Retina (tissue), 1 donor: ENCODE measurements around the gene RASSF9.

Experiments used
- DNase-seq: peaks from one replicate; pipeline ENCODE4 v3.0.0-alpha.2; 2016

Gene RASSF9

GRCh38 chr12:85836197-85837090, at the start of gene RASSF9:
TSS of gene RASSF9 (minus strand) at chr12:85836409. CDS start at chr12:85836201, 208 bp downstream.
- peak; percentile 50 for DNase-seq

DNA sequence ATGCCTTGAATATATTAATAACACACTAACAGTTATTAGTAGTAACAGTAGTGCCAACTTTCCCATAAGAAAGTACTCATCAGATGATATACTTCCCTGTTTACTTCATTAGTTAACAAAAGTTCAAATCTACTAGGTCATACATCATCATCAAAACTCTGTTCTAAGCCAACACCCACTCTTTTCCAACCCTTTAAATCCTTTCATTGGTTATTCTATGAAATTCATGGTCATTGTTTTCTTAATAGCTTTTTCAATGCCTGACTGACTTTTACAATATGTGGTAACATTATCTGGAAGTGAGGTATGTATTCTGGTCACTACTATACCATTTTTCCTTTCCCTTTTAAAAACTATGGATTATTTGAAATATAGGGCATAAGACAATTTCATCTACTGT, 47.6 kb upstream of the RASSF9 start:
- no peak for DNase-seq

- no peak for DNase-seq
Measured at GRCh38 chr12:85877459-85877858, 41.2 kb upstream of the RASSF9 start.

DNA sequence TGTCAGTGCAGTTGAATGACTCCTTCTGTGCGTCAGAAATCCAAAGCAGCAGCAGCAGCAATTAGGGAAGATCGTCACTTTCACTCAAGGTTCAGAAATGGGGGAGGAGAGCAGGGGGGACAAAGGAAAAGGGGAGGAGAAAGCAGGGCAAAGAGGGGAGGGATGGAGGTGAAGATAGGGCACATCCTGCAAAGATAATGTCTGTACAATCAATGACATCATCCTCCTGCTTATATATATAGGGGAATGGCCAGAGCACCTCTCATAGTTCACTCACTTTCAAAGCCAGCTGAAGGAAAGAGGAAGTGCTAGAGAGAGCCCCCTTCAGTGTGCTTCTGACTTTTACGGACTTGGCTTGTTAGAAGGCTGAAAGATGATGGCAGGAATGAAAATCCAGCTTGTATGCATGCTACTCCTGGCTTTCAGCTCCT, 37.8 kb upstream of the RASSF9 start, which contains the start of gene NTS:
Gene NTS, plus strand, starts transcription at position 265 of the 431 bp plus-strand sequence. Its CDS starts 109 bp downstream, at position 374.
- peak; percentile 40 for DNase-seq

- peak; percentile 4 for DNase-seq
Measured at GRCh38 chr12:85872497-85873091, 36.4 kb upstream of the RASSF9 start.

DNA sequence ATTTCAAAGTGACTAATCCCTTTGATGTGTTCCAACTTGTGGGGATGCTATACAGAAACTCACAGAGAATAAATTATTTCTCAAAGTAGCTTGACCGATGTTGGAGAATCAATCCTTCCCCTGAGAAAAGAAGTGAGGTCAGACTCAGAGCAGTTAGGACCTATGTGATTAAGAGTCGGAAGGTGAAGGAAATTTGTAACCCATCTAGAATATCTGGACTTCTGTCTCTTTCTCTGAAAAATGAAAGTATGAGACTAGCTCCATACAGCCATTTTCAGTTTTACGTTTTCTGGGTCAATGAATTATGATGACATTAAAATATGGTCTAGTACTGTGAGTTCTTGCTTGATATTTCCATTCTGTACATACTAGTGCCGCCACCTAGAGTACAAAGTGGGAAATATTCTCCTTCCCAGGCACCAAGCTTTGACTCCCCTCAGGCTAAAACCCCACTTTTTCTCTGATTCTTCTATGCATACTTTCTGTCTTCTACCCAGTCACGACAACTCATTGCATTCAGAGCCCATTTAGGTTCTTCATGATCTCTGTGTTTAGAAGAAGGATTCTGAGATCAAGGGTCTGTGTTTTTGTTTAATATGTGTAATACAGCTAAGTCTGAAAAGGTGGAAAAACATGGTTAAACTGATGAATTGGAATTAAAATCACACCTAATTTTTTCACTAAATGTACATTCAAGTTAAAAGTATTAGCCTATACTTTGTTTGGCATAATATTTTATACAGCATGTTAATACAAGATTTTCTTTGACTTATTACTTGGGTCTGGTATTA, 31.0 kb upstream of the RASSF9 start:
- peak; percentile 56 for DNase-seq

DNA sequence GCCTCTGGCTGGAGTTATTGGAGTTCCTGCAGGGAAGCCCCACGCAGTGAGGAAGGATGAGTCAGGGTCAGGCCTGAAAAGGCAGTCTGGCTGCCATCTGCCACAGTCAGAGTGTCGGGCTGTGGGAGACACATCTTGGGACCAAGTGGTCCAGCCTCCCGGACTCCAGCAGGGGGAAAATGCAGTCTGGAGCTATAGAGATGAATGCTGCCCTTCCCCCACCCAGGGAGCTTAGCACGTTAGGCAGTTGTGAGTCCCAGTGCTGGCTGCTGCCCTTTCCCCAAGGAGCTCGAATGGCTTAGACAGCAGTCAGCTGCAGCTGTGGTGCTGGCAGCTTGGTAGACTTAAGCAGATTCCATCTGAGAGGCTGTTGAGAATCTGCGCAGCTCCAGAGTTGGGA, 29.7 kb upstream of the RASSF9 start:
- peak; percentile 40 for DNase-seq

GRCh38 chr12:85856966-85857365, 20.8 kb upstream of the RASSF9 start:
- DNase-seq = no peak

GRCh38 chr12:85855305-85855704, 19.1 kb upstream of the RASSF9 start:
- DNase-seq = no peak

DNA sequence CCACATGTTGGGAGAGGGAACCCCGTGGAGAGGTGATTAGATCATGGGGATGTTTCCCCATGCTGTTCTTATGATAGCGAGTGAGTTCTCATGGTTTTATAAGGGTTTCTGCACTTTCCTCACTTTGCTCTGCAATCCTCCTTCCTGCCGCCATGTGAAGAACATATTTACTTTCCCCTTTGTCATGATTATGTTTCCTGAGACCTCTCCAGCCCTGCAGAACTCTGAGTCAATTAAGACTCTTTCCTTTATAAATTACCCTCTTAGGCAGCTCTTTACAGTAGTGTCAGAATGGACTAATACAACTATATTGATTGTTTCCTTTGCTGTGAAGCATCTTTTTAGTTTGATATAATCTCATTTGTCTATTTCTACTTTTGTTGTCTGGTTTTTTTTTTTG, 13.1 kb upstream of the RASSF9 start:
- DNase-seq = no peak

- DNase-seq = no peak
Measured at GRCh38 chr12:85843606-85844310, 7.5 kb upstream of the RASSF9 start.

DNA sequence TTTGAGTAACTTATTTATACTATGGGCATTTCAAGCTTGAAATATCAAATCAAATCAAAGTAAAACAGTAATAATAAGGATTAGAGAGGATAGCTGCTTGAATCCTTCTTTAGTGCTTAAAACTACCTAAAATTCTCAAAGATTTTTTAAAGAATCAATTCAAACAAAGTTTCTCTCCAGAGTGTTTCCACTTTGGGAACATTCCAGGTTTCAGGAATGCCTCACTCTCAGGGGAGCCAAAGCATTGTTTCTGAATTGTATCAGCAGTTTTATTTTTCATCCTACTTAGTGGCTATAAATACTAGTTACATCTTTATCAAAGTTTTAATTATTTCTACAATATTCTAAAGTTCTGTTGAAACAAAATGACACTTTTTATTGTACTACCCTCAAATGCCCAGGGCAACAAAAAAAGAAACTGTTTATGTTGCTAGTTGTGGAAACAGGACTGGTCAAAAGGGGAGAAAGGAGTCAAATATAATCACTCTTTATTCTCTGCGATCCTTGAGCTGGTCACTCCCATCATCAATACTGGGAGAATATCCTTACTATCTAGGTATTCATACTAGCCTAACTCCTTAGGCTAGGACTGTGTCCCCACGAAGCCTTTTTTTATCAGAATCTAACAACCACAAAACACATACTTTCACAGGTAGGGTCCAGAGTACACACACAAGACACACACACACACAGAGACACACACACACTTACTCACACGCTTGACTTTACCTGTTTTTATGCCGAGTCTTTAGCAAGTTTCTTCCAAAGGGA, 598 bp downstream of the RASSF9 start:
- peak; percentile 27 for DNase-seq

GRCh38 chr12:85834378-85834777, 1.8 kb downstream of the RASSF9 start:
- DNase-seq = no peak

GRCh38 chr12:85833579-85833978, 2.6 kb downstream of the RASSF9 start:
- DNase-seq = no peak

DNA sequence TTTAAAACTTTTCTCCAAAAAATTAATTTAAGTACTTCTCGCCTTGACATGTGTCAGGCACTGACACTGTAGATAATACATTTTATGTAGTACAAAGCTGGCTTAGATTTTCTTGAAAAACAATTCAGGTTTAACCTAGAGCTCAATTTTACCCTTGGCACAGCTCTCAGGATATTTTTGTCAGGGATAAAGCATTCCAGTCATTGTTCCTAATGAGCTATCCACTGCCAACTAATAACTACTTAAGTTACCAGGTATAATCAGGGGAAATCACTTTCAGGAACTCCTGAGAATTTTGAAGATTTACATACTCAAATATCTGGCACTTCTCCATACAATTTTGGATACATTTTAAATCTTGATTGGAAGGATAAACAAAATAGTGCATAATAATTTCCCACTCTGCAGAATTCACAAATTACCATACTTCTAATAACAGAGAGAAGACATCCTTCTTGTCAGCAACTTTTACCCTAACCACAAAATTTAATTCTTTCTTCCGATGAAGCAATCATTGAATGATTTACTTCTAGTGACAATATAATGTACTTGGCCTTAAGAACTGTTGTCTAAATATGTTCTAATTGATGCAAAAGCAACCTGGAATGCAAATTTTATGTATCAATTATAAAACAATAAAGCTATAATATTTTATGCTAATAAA, 4.8 kb downstream of the RASSF9 start:
- DNase-seq = no peak

DNA sequence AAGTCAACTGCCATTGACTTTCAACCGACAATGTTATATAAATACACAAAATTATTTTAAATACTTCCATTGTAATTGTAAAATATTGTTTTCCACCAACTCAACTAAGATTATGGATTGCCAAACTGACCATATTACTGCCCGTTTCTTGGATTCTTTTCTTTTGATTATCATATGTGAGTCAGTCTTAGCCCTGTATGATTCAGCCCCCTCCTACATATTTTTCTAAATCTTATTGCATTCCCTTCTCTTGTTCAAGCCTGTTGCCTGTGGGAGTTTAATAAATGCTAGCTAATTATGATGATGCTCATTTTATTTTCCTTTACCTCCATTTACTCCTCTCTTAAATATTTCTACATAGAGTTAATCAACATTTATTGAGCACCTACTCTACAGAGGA, 6.8 kb downstream of the RASSF9 start:
- DNase-seq = no peak

GRCh38 chr12:85828576-85828975, 7.6 kb downstream of the RASSF9 start:
- DNase-seq = no peak

DNA sequence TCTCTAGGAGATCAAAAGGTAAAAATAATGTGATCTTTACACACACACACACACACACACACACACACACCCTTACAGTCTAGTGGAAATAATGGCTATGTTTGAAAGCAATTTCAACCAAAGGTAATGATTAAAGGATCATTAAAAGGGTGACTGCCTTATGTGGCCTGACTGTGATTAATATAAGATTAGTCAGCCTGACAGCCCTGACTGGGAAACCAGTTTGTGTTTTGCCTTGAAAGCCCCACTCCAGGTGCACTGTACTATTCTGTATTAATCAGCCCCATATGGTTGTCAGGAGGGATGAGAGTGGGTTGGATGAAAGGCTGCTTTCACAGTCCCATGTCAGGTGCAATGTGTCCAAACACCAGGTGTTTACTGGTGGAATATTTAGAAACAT, 10.5 kb downstream of the RASSF9 start:
- DNase-seq = no peak

DNA sequence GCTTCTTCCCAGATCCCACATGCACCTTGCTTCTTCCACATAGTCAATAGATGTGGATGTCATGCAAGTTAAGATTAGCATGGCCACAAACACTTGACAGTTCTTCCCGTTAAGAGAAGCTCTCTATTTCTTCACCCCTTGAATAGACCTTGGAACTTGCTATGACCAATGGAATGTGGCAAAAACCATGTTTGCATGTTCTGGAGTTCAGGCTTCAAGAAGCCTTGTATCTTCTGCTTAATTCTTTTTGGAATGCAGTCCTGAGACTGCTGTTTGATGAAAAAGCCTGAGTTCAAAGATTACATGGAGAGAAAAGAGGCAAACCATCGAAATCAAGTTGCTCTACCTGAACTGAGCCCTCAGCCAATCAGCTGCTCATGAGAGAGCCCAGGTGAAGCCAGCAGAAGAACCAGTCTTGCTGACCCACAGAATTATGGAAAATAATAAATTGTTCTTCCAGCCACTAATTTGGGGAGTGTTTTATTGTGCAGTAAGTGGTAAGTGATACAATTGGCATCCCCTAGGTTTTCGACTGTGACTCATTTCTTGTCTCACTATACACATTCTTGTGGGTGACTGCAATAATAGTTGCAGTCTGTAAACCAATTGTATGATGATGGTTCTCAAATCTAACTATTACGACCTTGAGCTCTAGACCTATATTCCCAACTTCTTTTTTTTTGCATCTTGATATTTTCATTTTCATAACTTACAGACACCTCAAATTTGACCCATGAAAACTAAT, 12.6 kb downstream of the RASSF9 start:
- no peak for DNase-seq

- DNase-seq = no peak
Measured at GRCh38 chr12:85821759-85822158, 14.4 kb downstream of the RASSF9 start.

- DNase-seq = no peak
Measured at GRCh38 chr12:85821206-85821605, 15.0 kb downstream of the RASSF9 start.
